GM12878 (cell line): ENCODE measurements around the gene CEP250. TPM values are rescaled to one million over a fixed set of nuclear protein-coding genes. Genes with fewer than 3 reads are reported as not detected.

Experiments used
- ATAC-seq: fragments of 200-7000 bp; cut with Tn5 transposase; 3 replicates; pipeline ENCODE4 v1.9.1; 2020; ENCODE audit warnings: mild to moderate bottlenecking, moderate library complexity
- BruUV-seq: library from RNA; stranded (reverse); fragments of 400-500 nt; replicated peaks from 2 replicates; lab custom pipeline; 2021; lab: Mats Ljungman, UMichigan
- CTCF ChIA-PET: fragments of 300-600 bp; sonication (Branson Sonifier 250); formaldehyde crosslinking; extraction: SDS; loops from one replicate; lab custom pipeline; 2021; ENCODE audit warnings: inconsistent platforms; lab: Yijun Ruan, JAX
- POLR2A ChIA-PET: fragments of 350-600 bp; formaldehyde crosslinking; extraction: SDS; loops from one replicate; lab custom pipeline; 2021; ENCODE audit warnings: inconsistent platforms; lab: Charles Lee
- RAD21 ChIA-PET: fragments of 300-600 bp; sonication (Branson Sonifier 250); formaldehyde crosslinking; loops from one replicate; lab custom pipeline; 2023; ENCODE audit warnings: antibody characterized with exemption; ENCODE audit not compliant: unreplicated experiment; lab: Charles Lee
- SMC1A ChIA-PET: fragments of 300-600 bp; sonication (Branson Sonifier 250); formaldehyde crosslinking; loops from one replicate; lab custom pipeline; 2023; ENCODE audit not compliant: unreplicated experiment, uncharacterized antibody; lab: Charles Lee
- DNase-seq: peaks from one replicate; pipeline ENCODE4 v3.0.0-alpha.2; 2011; ENCODE audit warnings: low read depth, low spot score
- FAIRE-seq: peaks from 3 replicates; lab custom pipeline; 2011; peaks lifted over from hg19 to GRCh38; lab: Jason Lieb, UNC
- H2AFZ ChIP-seq: 2 replicates; pipeline ENCODE4 v1.6.0; 2011; ENCODE audit warnings: low read depth, low read length, control low read depth; ENCODE audit not compliant: control insufficient read depth
- H3K27ac ChIP-seq: 2 replicates; pipeline ENCODE4 v1.5.1; 2011; ENCODE audit warnings: control low read depth; ENCODE audit not compliant: control insufficient read depth, insufficient read depth
- H3K27me3 ChIP-seq, 2 experiments: replicated peaks in 1 of 2; 2 replicates each; pipeline versions ENCODE4 v1.6.0 to v1.6.1; 2011; ENCODE audit warnings: low read length in 1 of 2; ENCODE audit not compliant: control insufficient read depth in 2 of 2, insufficient read depth in 2 of 2
- H3K36me3 ChIP-seq, 2 experiments: 2 replicates each; pipeline ENCODE4 v1.5.1; 2011; ENCODE audit warnings: low read length in 1 of 2; ENCODE audit not compliant: control insufficient read depth in 2 of 2, insufficient read depth in 2 of 2
- H3K4me1 ChIP-seq: 2 replicates; pipeline ENCODE4 v1.6.1; 2011; ENCODE audit warnings: mild to moderate bottlenecking, low read length, moderate library complexity, mixed read lengths; ENCODE audit not compliant: control insufficient read depth, insufficient read depth
- H3K4me2 ChIP-seq: 2 replicates; pipeline ENCODE4 v1.6.0; 2011; ENCODE audit warnings: control low read depth; ENCODE audit not compliant: control insufficient read depth, insufficient read depth
- H3K4me3 ChIP-seq: fragments of 200-600 bp; sonication (generic); 2 replicates; pipeline ENCODE4 v1.5.1; 2016
- H3K79me2 ChIP-seq: 2 replicates; pipeline ENCODE4 v1.6.0; 2011; ENCODE audit warnings: low read length; ENCODE audit not compliant: control insufficient read depth, insufficient read depth
- H3K9ac ChIP-seq: 2 replicates; pipeline ENCODE4 v1.8.0; 2011; ENCODE audit warnings: low read length, control low read depth, mixed read lengths; ENCODE audit not compliant: control insufficient read depth, insufficient read depth
- H3K9me3 ChIP-seq: replicated peaks from 3 replicates; pipeline ENCODE4 v1.5.1; 2011; ENCODE audit warnings: mild to moderate bottlenecking, low read length; ENCODE audit not compliant: control insufficient read depth, insufficient read depth
- H4K20me1 ChIP-seq: 2 replicates; pipeline ENCODE4 v1.6.0; 2011; ENCODE audit not compliant: control insufficient read depth, insufficient read depth
- E4F1 ChIP-seq: fragments of 450-650 bp; IDR thresholded peaks from 2 replicates; pipeline ENCODE4 v1.6.1; 2018; ENCODE audit warnings: borderline replicate concordance, mild to moderate bottlenecking; ENCODE audit not compliant: partially characterized antibody
- KDM1A ChIP-seq: fragments of 200-600 bp; sonication (generic); IDR thresholded peaks from 2 replicates; pipeline ENCODE4 v1.6.1; 2016; ENCODE audit warnings: borderline replicate concordance
- NFIC ChIP-seq: IDR thresholded peaks from 2 replicates; pipeline ENCODE4 v1.6.1; 2012; ENCODE audit warnings: low read depth, mild to moderate bottlenecking, inconsistent platforms, low read length, moderate library complexity
- RUNX3 ChIP-seq: IDR thresholded peaks from 2 replicates; pipeline ENCODE4 v1.6.1; 2012; ENCODE audit warnings: low read length, inconsistent platforms
- WGBS: methylation state at CpG from one replicate; pipeline ENCODE4 v1.1.6; 2016; ENCODE audit warnings: low lambda C conversion rate; ENCODE audit not compliant: insufficient replicate concordance, insufficient coverage; ENCODE audit errors: missing lambda C conversion rate; 5-methylcytosine and 5-hydroxymethylcytosine counted together
- in situ Hi-C: fragments of 300-500 bp; cut with MboI; formaldehyde crosslinking; loops from 9 replicates; pipeline ENCODE4 v1.14.3; 2018; ENCODE audit warnings: mixed read lengths
- intact Hi-C: fragments of 100-400 bp; cut with micrococcal nuclease; formaldehyde crosslinking; loops from one replicate; pipeline ENCODE4 v1.14.2; 2022; ENCODE audit not compliant: unreplicated experiment
- polyA plus RNA-seq, 11 experiments: library from polyadenylated mRNA; depleted of rRNA in 4 of 11; unstranded in 6 of 11; stranded (reverse) in 5 of 11; fragments of >200 nt; fragmentation: Nextera tagmentation in 4 of 11; fragmentation: Illumina TruSeq in 1 of 11; extraction: Ambion mirVana in 4 of 11; extraction: Trizol in 1 of 11; gene quantifications; 1 replicate in 1 of 11; 2 replicates in 10 of 11; pipeline versions ENCODE4 v1.2.1 to v1.2.3, GENCODE V29; 2011 to 2016; ENCODE audit warnings: inconsistent platforms in 2 of 11, missing spikeins in 2 of 11, low read depth in 1 of 11
- total RNA-seq, 4 experiments: library from RNA; depleted of rRNA in 3 of 4; stranded (reverse); fragments of >200 nt in 3 of 4; fragmentation: Illumina TruSeq in 1 of 4; extraction: Trizol in 1 of 4; gene quantifications; 2 replicates each; pipeline versions ENCODE4 v1.2.1 to v1.2.3, GENCODE V29; 2013 to 2021

CEP250 gene
- total and polyA plus RNA-seq, 10 of the 15 experiments (the other 5 are each of a cell fraction or from before 2014, with no cell fraction given), result 2.4 to 41.6 (median 25.7) TPM

DNA sequence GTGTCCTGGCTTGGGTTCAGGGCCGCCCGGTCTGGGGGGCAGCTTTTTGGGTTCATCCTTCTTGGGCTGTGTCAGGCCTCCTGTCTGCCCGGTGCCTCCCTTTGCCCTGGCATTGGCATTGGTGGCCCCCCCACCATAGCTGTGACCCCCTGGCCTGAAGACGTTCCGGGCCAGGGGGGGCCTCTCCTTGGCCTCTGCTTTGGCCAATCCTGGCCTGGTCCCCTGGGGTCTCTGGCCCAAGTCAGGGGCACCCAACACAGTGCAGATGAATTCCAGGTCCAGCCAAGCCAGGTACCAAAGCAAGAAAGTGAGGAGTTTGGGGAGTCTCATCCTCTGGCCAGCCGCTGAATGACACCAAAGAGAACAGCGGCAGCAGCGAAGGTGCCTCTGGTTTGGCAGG is 17.8 kb upstream of the CEP250 start (continued):
- TF ChIP-seq RUNX3, result no peak

DNA sequence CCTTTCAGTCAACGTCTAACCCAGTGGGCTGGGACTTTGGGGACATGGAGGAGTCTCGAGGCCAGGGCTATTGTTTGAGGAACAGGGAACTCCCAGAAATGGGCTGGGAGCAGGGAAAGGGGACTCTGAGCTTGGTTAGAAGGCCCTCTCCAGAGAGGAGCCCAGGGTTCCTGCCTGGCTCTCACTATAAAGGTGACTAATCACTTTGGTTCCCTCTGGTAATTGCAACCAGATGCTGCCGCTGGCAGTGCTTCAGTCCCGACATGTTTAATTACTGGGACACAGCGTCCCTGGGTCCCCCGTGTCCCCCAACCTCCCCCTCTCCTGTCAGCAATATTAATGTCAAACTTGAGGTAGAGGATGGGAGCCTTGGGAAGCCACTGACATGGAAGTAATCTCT is 12.4 kb upstream of the CEP250 start:
- H3K4me3 ChIP-seq, result no peak overlapping the region
- BruUV-seq, result no TSS peak
- DNase-seq (no peak), ATAC-seq (no peak), FAIRE-seq (no peak)
- SMC1A ChIA-PET, result interaction anchor here (1.0 kb wide), 1 partner anchor 12 kb away, joined by 3 read pairs; no protein-coding TSS in a partner anchor
- H3K4me1 ChIP-seq, result no peaks in the 10 kb centered on the region
- RAD21 ChIA-PET, result interaction anchor here (0.7 kb wide), 1 partner anchor 317 kb away, joined by 3 read pairs; no protein-coding TSS in a partner anchor
- no peaks in the 10 kb centered on the region for H3K9me3 ChIP-seq
- WGBS, result 29% methylated on average over 6 of the region's 6 CpGs
- no peaks in the 10 kb centered on the region for H3K36me3 ChIP-seq
- CTCF ChIA-PET, result interaction anchor here (0.9 to 6.8 kb wide), 3 partner anchors 13 to 154 kb away, joined by 3 to 56 read pairs (median 3); partner anchors contain the start of gene CEP250
- TF ChIP-seq NFIC (no peak), E4F1 (no peak), KDM1A (no peak)
- POLR2A ChIA-PET, result no interaction called here
- H2AFZ ChIP-seq, result no peak overlapping the region
- in situ Hi-C loops, result loop anchor here (10.0 kb wide), 1 partner anchor 298 kb away; the partner anchor contains the start of gene EDEM2
- no peaks in the 10 kb centered on the region for H4K20me1 ChIP-seq
- H3K27me3 ChIP-seq, result no peaks in the 10 kb centered on the region
- intact Hi-C loops, result loop anchor here (10.0 kb wide), 1 partner anchor 298 kb away; the partner anchor contains the start of gene EDEM2
- H3K27ac ChIP-seq, result no peak overlapping the region
- H3K4me2 ChIP-seq, result no peak overlapping the region
- H3K79me2 ChIP-seq, result no peaks in the 10 kb centered on the region
- H3K9ac ChIP-seq, result no peak overlapping the region
